HG03457 (cell line): Measurements from ENCODE around the gene TIPRL.
"Not testable (repeated sequence)": the region's sequence is repeated elsewhere in the genome, so short reads cannot be mapped to it uniquely, and the experiment has no call there.

ENCODE experiments used
- ATAC-seq: cut with Tn5 transposase; IDR thresholded peaks from one replicate; pipeline ENCODE4 v1.9.1; 2021; ENCODE audit warnings: moderate number of reproducible peaks; ENCODE audit not compliant: unreplicated experiment

TIPRL gene

GRCh38 chr1:168157638-168158037 lies 21.1 kb upstream of the TIPRL start:
- ATAC-seq: no peak

- no peak for ATAC-seq
Measured at GRCh38 chr1:168159251-168159650, 19.5 kb upstream of the TIPRL start.

- ATAC-seq: no peak
Measured at GRCh38 chr1:168159979-168160378, 18.8 kb upstream of the TIPRL start.

- no peak for ATAC-seq
Measured at GRCh38 chr1:168161459-168161858, 17.3 kb upstream of the TIPRL start.

- no peak for ATAC-seq
Measured at GRCh38 chr1:168163670-168164069, 15.1 kb upstream of the TIPRL start.

- ATAC-seq: no peak
Measured at GRCh38 chr1:168164771-168165170, 14.0 kb upstream of the TIPRL start.

GRCh38 chr1:168167806-168168205 lies 11.0 kb upstream of the TIPRL start:
- no peak for ATAC-seq

- ATAC-seq: no peak
Measured at GRCh38 chr1:168170564-168171508, 7.9 kb upstream of the TIPRL start.

GRCh38 chr1:168172250-168172915 lies 6.4 kb upstream of the TIPRL start:
- ATAC-seq: no peak

GRCh38 chr1:168178227-168178637 lies 530 bp upstream of the TIPRL start:
- no peak for ATAC-seq

GRCh38 chr1:168179438-168180147 lies 831 bp downstream of the TIPRL start:
- ATAC-seq: no peak

GRCh38 chr1:168180148-168180524 lies 1.4 kb downstream of the TIPRL start:
- ATAC-seq: no peak

GRCh38 chr1:168181063-168181720 lies 2.4 kb downstream of the TIPRL start:
- not testable (repeated sequence) for ATAC-seq

- no peak for ATAC-seq
Measured at GRCh38 chr1:168187177-168187576, 8.4 kb downstream of the TIPRL start.

- ATAC-seq: no peak
Measured at GRCh38 chr1:168190403-168190802, 11.6 kb downstream of the TIPRL start.

- ATAC-seq: no peak
Measured at GRCh38 chr1:168195199-168196135, 16.7 kb downstream of the TIPRL start.

GRCh38 chr1:168199056-168199455 lies 20.3 kb downstream of the TIPRL start:
- no peak for ATAC-seq

- no peak for ATAC-seq
Measured at GRCh38 chr1:168202941-168203654, 24.3 kb downstream of the TIPRL start.

GRCh38 chr1:168206111-168206510 lies 27.3 kb downstream of the TIPRL start:
- no peak for ATAC-seq
